NK-92 (cell line): ENCODE data around the gene NFATC2.
"Not testable (repeated sequence)": the region's sequence is repeated elsewhere in the genome, so short reads cannot be mapped to it uniquely, and the experiment has no call there.

Source experiments
- DNase-seq: peaks from one replicate; lab custom pipeline; 2025; ENCODE audit not compliant: unreplicated experiment; lab: John Stamatoyannopoulos, UW

Gene NFATC2

DNA sequence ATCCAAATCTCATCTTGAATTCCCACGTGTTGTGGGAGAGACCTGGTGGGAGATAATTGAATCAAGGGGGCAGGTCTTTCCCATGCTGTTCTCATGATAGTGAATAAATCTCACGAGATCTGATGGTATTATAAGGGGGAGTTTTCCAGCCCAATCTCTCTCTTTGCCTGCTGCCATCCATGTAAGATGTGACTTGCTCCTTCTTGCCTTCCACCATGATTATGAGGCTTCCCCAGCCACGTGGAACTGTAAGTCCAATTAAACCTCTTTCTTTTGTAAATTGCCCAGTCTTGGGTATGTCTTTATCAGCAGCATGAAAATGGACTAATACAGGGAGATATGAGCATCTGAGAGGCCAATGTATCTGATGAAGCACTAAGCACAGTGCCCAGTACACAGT is 26.0 kb upstream of the NFATC2 start:
- DNase-seq = not testable (repeated sequence)

DNA sequence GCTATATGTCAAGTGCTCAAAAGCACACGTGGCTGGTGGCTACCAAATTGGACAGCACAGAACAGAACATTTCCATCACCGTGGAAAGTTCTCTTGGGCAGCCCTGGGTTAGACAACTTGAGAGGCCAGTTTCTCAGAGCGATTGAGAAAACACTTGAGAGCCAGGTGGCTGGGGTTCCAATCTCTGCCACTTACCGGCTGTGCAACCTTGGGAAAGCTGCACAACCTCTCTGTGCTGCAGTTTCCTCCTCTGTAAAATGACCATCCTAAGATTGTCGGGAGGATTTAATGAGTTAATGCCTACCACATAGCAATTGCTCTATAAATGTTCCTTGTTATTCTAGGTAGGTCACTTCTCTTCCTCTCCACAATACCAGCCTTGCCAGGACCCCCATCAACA is 25.1 kb upstream of the NFATC2 start:
- DNase-seq = no peak

DNA sequence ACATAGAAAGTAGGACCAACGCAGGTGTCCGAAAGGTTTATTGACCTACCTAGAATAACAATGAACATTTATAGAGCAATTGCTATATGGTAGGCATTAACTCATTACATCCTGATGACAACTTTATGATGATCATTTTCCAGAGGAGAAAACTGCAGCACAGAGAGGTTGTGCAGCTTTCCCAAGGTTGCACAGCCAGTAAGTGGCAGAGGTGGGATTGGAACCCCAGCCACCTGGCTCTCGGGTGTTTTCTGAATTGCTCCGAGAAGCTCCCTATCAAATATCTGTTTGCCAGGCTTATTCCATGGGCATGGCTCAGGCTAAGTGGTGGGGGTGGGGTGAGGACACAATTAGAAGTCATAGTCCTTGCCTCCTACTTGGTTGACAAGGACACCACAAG is 24.1 kb upstream of the NFATC2 start:
- DNase-seq = no peak

DNA sequence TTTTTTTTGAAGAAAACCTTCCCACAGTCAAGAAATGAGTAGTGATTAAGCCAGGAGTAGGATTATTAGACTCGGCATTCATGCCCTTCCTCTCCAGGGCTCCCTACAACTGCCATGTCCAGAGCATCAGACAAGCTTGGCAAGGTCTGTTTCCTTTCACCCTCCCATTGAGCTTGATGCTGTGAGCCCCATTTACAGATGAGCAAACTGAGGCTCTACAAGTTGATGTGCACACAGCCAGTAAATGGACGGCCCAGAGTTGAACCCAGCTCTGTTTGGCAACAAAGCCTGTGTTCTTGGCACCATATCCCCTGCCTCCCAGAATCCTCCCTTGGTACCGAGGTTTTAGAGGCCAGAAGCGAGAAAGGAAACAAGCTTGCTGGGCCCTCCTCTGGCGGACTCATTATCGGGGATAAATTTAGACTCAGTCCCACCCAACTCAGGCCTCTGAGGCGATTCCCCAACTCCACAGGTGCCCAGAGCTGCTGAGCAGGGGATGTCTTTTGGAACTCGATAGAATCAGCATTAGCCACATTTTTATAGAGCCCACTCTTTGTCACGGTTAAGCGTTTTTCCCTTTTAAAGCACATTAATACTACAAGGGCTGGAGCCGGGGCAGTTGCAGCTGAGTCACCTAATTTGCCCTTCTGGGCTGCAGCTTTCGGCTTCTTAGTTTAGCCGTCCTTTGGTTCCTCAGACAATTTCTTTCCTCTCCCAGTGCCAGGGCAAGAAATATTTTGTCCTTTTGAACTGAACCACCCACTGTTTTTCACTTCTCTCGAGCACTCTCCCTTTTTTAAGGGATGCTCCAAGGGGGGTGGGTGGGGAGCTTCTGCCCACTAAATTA is 23.0 kb upstream of the NFATC2 start:
- DNase-seq = no peak

DNA sequence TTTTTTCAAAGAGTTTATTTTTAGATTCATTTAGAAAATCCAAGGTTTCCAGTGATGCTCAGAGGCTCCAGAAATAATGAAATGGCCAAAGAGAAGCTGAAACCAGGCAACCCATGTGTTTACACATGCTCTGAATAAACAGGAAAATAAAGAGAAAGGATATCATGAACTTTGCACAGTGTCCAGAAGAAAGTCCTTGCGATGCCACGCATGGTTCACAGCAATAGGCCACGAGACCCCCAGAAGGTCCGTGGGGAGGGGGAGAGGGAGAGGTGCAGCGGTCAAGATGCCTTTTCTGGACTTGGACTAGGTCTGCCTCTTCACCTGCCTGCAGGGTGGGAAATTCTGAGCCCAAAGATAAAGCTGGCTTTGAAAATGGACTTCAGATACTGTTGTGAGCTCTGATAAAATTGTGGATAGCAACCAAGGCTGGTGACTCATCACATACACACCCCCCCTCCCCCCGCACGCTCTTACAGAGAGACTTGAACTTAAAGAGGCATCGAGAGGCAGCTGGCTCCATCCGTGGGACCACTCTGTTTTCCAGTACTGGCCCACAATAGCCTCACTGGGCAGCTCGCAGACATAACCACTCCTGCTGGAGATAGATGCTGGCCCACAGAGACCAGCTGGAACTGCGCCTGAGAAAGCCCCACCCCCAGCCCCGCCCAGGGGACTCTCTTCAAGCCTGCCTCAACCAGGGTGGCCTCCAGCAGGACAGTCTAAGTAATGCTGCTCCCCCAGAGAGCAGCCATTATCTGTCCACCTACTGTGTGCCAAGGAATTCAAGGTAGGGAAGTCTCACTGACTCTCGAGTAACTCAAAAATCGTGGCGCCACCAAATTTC is 21.2 kb upstream of the NFATC2 start:
- DNase-seq = no peak

DNA sequence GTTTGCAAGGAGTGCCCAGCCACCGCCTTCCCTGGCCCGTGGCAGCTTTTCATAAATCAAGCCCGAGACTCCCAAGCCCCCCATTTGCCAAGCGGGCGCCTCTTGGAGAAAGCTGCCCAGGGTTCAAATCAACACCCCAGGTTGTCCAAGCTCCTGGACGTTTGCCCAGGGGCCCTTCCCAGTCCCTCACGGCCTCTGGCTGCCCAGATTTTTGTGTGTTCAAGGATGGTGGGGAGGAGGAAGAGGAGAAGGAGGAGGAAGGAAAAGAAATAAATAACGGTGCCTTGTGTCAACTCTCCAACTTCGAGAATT is 20.6 kb upstream of the NFATC2 start:
- DNase-seq = no peak

DNA sequence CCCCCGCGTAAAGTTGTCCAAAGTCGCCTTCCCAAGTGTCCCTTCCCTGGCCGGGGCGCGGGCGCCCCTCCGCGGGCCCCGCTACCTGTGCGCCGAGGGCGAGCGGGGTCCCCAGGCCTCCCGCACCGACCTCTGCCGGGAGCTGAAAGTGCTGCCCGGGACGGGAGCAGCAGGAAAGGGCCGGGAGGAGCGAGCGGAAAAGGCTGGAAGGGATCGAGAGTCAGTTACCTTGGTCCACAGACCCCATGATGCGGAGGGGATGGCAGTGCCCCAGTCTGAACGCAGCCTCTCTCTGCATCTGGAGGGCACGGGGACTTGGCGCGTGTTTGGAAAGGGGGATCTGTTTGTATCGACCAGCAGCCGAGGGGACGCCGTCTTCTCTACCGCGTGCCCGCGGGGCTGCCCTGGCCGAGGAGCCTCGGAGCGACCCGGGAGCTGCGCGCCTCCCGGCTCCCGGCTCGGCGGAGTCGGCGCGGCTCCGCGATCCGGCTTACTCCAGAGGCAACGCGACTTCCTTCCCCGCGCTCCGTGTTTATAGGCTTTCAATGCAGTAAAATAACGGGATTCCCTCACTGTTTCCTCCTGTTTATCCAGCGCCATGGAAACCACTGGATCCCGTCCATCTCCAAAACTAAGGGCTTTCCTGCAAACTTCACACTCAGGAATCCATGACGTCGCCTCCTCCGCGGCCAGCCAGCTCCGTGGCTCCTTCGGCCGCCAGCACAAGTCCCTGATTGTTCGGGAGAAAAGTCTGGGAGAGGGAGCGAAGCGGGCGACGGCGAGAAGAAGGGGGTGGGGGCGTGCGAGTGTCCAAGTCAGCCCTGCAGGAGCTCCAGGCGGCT is 20.0 kb upstream of the NFATC2 start:
- no peak for DNase-seq

DNA sequence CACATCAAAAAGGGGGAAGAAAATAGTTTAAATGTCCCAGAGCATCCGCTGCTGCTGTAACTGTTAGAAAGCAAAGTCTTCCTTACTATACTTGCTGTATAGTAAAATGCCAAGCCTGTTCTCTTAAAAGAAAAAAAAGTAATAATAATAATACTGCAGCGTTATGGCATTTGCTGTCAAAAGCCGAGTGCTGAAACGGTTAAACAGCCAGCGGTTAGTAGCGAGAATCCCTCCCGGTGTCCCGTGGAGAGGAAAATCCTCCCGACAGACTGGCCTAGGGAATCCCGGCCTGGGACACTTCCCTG is 19.5 kb upstream of the NFATC2 start:
- no peak for DNase-seq

DNA sequence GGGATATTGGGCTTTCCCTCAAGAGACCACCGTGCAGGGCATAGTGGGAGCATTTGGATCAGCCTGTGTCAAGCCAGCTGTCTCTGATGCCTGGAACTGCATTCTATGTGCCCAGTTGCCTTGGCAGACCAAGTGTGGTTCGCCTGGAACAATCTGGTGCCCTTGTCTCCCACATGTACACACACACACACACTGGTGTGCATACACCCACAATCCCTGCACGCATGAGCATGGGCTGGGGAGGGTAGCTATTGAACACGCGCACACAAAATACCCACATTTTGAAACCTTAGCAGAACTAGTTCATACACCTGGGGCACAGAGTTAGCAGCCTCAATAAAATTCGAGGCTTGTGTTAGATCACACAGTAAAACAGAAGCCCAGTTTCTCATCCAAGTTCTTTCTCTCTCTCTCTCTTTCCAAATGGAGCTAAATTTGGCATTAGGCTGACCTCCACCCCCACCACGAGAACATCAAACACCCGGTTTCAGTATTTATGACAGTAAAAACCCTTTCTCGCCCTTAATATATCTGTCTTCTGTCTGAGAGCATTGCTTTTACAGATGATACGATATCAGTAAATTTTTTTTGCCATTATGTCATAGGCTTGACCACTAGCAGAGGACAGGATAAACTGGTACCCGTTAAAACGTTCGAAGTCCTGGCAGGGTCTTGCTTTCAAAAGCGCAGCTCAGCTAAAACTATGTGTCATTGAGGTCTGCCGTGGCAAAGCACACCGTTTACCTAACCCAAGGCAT is 18.2 kb upstream of the NFATC2 start:
- DNase-seq = no peak

DNA sequence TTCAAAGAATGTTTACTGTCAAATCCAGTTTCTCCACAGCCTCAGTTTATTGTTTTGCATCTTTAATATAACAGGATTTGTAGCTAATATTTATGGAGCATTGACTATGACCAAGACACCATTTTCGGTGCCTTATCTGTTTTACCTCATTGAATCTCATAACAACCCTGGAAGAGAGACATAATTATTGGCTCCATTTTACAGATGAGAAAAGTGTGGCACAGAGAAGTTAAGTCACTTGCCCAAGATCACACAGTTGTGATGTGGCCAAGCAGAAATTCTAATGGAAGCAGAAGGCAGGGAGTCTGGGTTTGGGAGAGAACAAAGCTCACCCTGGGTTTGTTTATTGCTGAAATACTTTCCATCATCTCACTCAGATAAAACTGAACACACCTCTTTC is 17.5 kb upstream of the NFATC2 start:
- no peak for DNase-seq

DNA sequence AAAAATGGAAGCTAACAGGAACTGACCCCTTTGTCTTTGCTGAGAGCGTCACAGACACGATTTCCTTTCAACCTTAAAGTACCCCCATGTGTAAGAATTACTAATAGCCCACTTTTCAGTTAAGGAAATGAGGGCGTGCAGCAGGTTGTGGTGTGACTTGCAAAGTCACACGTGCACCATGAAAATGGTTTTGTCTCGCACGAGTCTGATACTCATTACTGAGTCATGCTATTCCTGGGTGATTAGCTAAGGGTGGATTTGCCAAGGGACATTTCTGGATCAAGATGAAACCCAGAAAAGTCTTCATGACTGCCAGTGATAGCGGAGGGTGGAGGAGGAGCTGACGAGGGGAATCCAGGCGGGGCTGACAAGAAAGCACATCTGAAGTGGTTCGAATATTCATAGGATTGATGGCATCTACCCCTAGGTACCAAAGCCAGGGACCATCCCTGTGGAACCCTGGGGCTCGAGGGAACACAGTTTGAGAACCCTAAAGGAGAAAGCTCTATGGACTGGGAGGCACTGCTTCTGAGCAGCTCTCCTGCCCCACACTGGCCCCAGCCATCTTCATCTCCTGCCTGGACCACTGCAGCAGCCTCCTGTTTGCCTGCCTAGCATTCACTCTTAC is 12.1 kb upstream of the NFATC2 start:
- no peak for DNase-seq

DNA sequence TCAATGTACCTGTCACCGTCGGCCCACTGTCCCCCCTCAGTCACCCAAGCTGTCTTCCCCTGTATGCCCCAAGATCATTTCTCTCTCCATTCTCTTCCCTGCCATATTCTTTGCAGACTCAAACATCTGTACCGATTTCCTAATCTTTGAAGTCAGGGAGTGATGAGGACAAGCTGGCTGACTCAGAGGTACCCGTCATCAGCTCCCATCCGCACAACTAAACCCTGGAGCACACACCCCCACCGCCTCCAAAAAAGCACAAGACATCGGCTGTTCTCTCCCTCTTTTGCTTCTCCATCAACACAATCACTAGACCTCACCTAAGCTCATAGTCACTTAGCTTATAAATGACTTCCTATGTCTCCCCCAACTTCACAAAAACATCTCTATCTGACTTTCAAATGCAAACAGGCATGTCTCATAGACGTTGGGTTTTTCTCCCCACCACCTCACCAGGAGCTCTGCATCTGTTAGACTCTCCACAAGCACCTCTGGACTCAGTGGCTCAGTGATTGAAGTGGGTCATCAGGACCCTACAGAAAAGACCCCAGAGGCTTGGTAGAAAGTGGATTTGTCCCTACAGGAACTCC is 11.5 kb upstream of the NFATC2 start:
- DNase-seq = no peak

DNA sequence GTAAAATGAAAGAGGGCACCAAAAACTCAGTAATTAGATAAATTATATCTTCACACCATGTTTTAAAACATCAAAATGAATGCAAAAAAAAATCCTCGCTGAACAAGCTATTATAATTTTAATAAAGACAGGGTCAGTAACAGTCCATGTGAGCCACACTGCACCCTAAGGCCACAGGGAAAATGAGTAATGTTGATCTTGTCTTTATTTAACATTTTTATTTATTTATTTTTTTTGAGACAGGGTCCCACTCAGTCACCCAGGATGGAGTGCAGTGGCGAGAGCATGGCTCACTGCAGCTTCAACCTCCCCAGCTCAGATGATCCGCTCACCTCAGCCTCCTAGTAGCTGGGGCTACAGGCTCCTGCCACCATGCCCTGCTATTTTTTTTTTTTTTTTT is 8.7 kb upstream of the NFATC2 start:
- DNase-seq = no peak

DNA sequence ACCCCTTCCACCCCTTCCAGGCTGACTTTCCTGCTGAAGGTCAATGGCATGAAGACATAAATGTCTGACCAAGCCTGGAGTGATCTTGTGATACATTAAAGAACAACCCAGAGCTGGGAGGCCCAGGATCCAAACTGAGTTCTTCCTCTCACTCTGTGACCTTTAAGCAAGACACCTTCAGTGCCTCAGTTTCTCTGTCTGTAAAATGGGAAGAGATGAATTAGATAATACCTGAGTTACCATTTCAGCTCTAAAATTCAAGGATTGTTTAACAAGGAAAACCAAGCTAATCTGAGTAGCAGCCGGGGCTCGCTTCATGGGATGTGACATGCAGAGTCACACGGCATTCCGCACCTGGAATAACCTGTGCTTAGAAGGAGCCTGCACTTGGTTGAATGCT is 7.0 kb upstream of the NFATC2 start:
- no peak for DNase-seq

DNA sequence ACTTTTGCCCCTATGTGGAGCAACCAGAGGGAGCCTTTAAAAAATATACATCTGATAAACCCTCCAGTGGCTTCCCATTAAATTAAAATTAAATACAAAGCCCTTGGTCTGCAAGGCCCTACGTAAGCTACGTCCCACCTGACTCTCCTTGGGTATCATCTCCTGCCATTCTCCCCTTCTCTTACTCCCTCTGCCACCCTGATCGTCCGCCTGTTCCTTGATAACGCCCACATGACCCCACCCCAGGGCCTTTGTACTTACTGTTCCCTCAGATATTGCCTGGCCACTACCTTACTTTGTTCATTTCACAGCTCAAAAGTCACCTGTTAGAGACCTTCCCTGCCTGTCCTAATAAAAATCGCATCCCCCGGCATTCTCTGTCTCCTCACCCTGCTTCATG is 5.4 kb upstream of the NFATC2 start:
- no peak for DNase-seq

DNA sequence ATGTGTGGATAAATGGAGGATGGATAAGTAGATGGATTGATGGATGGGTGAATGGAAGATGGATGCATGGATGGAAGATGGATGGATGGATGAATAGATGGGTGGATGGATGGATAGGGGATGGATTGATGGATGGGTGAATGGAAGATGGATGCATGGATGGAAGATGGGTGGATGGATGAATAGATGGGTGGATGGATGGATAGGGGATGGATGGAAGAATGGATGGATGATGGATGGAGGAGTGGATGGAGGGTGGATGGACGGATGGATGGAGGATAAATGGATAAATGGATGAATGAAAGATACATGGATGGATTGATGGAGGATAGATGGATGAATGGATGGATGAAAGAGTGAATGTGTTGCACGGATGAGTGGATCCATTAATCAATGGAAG is 3.0 kb upstream of the NFATC2 start:
- no peak for DNase-seq

DNA sequence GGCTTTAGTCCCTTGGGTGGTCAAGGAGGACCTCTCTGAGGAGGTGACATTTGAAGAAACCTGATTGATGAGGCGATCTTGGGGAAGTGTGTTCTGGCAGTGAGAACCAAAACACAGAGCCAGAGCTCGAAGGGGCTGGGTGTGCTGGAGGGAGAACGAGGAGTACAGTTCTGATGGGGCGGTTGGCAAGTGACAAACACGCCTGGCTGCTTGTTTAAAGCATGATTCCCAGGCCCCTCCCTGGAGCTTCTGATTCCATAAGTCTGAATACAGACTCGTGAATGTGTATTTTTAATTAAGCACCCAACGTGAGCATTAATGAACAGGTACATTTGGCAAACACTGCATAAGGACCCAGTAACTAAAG is 886 bp upstream of the NFATC2 start:
- DNase-seq = no peak

DNA sequence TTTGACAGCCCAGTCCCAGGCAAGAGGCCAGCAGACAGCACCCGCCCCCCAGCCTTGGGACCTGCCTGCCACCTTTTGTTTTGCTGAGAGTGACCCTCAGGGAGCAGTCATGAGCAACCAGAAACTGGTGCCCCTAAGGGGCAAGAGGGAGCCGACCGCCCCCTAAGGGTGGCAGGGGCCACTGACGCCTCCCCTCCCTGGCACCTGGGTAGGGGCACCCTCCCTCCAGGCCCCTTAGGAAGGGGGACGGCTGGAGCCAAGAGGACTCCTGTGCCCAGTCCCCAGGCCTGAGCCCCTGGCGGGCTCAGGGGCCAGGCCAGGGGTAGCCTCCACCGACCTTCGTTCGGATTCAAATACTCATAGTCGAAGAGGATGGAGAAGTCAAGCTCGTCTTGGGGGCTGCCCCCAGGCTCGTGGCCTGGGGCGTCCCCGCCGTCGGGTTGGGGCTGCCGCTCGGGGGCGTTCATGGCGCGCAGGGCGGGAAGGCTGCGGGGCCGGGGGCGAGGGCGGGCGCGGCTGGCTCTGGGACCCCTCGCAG is 417 bp downstream of the NFATC2 start:
- no peak for DNase-seq

DNA sequence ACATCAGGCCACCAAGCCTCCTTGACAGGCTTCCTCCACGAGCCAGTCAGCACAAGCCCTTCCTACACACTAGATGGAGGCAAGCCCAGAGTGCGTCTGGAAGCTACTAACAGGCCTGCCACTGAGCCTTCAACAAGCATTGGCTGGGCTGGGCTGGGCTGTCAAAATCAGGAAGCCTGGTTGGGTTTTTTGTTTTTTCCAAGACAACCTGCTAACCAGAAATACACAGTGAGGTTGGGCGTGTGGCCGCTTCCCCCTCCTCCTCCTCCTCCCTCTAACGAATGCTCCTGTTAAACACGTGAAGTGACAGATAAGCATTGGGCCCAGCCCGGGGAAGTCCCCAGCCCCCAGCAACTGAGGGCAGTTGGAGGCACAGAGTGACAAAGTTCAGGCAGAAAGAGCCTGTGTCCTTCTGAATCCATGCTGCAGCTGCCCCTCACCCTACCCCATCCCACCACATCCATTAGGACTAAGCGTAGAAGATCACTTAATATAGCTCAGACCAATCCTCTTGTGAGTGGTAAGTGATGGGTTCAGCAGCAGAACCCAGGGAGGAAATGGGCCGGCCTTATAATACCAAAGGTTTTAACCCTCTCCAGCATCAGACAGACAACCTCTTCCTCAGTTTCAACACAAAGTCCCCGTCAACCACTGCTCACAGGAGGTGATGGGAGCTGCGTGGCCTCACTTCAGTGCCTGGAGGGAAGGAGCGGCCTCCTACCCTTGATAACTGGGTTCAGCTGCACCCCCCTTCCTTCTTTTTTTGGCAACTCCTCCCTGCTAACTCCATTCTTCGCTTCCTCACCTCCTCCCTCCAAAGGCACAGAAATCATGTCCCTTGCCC is 1.1 kb downstream of the NFATC2 start:
- DNase-seq = no peak
